ENCODE measurements around the gene TMEM108.

Gene TMEM108

GRCh38 chr3:133380481-133381225 is 342.5 kb downstream of the TMEM108 start:
- H3K4me3 ChIP-seq (ENCODE audit: low read length) = no peak overlapping the region
- no peaks in the 10 kb centered on the region for H3K36me3 ChIP-seq (ENCODE audit: insufficient read depth, low read depth, low read length)
- no peak overlapping the region for H3K9ac ChIP-seq (ENCODE audit: low read depth, low read length)
- H3K27me3 ChIP-seq (ENCODE audit: insufficient read depth, low read length) = no peaks in the 10 kb centered on the region
- H3K9me3 ChIP-seq (ENCODE audit: insufficient read depth, low read depth, low read length) = no peaks in the 10 kb centered on the region
- no peak overlapping the region for H3K27ac ChIP-seq (ENCODE audit: low read length)
- H3K4me1 ChIP-seq (ENCODE audit: insufficient read depth, low read length) = no peaks in the 10 kb centered on the region

GRCh38 chr3:133381346-133382109 is 343.3 kb downstream of the TMEM108 start:
- H3K27ac ChIP-seq (ENCODE audit: low read length) = no peak overlapping the region
- H3K4me1 ChIP-seq (ENCODE audit: insufficient read depth, low read length) = no peaks in the 10 kb centered on the region
- no peaks in the 10 kb centered on the region for H3K27me3 ChIP-seq (ENCODE audit: insufficient read depth, low read length)
- H3K9me3 ChIP-seq (ENCODE audit: insufficient read depth, low read depth, low read length) = no peaks in the 10 kb centered on the region
- H3K9ac ChIP-seq (ENCODE audit: low read depth, low read length) = no peak overlapping the region
- no peak overlapping the region for H3K4me3 ChIP-seq (ENCODE audit: low read length)
- no peaks in the 10 kb centered on the region for H3K36me3 ChIP-seq (ENCODE audit: insufficient read depth, low read depth, low read length)

- H3K27me3 ChIP-seq (ENCODE audit: insufficient read depth, low read length) = no peaks in the 10 kb centered on the region
- no peaks in the 10 kb centered on the region for H3K4me1 ChIP-seq (ENCODE audit: insufficient read depth, low read length)
- no peaks in the 10 kb centered on the region for H3K36me3 ChIP-seq (ENCODE audit: insufficient read depth, low read depth, low read length)
Observed at GRCh38 chr3:133383175-133383574, 345.0 kb downstream of the TMEM108 start.

GRCh38 chr3:133383741-133384140 is 345.6 kb downstream of the TMEM108 start:
- Histone ChIP-seq H3K4me1 (ENCODE audit: insufficient read depth, low read length) (no peaks in the 10 kb centered on the region), H3K9me3 (ENCODE audit: insufficient read depth, low read depth, low read length) (no peaks in the 10 kb centered on the region), H3K27me3 (ENCODE audit: insufficient read depth, low read length) (no peaks in the 10 kb centered on the region), H3K9ac (ENCODE audit: low read depth, low read length) (no peak overlapping the region), H3K4me3 (ENCODE audit: low read length) (no peak overlapping the region), H3K36me3 (ENCODE audit: insufficient read depth, low read depth, low read length) (no peaks in the 10 kb centered on the region), H3K27ac (ENCODE audit: low read length) (no peak overlapping the region)

More at GRCh38 chr3:133383175-133383574, 345.0 kb downstream of the TMEM108 start:
- no peak overlapping the region for H3K27ac ChIP-seq (ENCODE audit: low read length)
- no peaks in the 10 kb centered on the region for H3K9me3 ChIP-seq (ENCODE audit: insufficient read depth, low read depth, low read length)
- no peak overlapping the region for H3K9ac ChIP-seq (ENCODE audit: low read depth, low read length)
- no peak overlapping the region for H3K4me3 ChIP-seq (ENCODE audit: low read length)

DNA sequence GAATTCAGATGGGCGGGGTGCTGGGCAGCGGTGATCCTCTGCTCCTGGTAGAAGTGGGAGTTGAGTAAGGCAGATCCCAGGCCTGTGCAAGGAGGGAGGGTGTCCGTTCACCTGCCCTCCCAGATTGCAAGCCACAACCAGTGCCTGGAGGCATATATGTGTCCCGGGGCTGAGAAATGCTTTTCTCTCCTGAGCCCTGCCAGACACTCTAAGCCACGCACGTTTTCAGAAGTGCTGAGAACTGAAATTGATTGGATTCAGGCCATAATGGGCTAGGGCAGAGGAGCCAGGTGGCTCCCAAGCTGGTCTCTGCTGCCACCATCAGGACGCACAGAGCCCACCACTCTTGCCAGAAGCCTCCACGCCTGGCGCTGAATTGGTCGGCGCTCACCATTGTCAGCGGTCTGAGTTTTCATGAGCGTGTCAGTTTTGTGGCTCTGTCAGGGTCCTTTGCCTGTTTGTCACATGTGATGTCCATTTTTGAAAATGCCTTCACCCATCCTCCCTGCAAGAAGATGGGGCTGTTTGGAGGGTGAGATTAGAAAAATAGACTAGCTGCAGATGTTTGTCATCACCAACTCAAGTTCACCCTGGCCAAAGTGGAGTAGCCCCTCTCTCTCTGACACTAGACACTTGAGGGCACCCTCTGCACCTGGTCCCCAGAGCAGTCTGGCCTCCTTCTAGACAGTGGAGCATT is 346.3 kb downstream of the TMEM108 start:
- H3K27me3 ChIP-seq (ENCODE audit: insufficient read depth, low read length) = no peaks in the 10 kb centered on the region
- no peaks in the 10 kb centered on the region for H3K36me3 ChIP-seq (ENCODE audit: insufficient read depth, low read depth, low read length)
- no peak overlapping the region for H3K4me3 ChIP-seq (ENCODE audit: low read length)
- H3K27ac ChIP-seq (ENCODE audit: low read length) = no peak overlapping the region
- H3K9ac ChIP-seq (ENCODE audit: low read depth, low read length) = no peak overlapping the region
- no peaks in the 10 kb centered on the region for H3K4me1 ChIP-seq (ENCODE audit: insufficient read depth, low read length)
- H3K9me3 ChIP-seq (ENCODE audit: insufficient read depth, low read depth, low read length) = no peaks in the 10 kb centered on the region

DNA sequence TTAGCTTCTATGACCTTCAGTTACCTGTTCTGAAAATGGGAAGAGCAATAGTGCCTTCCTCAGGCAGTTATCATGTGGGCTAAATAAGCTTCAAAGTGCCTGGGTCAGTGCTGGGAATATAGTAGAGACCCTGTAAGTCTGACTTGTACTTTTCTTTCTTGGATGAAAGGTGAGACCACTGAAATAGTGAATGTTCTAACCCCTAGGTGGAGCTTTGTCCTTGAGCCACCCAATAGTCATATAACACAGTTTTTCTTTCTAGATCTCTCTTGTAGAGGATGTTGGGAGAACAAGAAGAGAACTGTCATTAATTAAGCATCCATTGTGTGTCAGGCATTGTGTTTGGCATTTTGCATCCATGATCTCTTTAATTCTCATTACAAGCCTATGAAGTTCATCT is 348.7 kb downstream of the TMEM108 start:
- Histone ChIP-seq H3K4me3 (ENCODE audit: low read length) (no peak overlapping the region), H3K9me3 (ENCODE audit: insufficient read depth, low read depth, low read length) (no peaks in the 10 kb centered on the region), H3K4me1 (ENCODE audit: insufficient read depth, low read length) (no peaks in the 10 kb centered on the region), H3K36me3 (ENCODE audit: insufficient read depth, low read depth, low read length) (no peaks in the 10 kb centered on the region), H3K27ac (ENCODE audit: low read length) (no peak overlapping the region), H3K27me3 (ENCODE audit: insufficient read depth, low read length) (no peaks in the 10 kb centered on the region), H3K9ac (ENCODE audit: low read depth, low read length) (no peak overlapping the region)

GRCh38 chr3:133387341-133387740 is 349.1 kb downstream of the TMEM108 start:
- H3K4me1 ChIP-seq (ENCODE audit: insufficient read depth, low read length) = no peaks in the 10 kb centered on the region
- no peaks in the 10 kb centered on the region for H3K36me3 ChIP-seq (ENCODE audit: insufficient read depth, low read depth, low read length)
- no peak overlapping the region for H3K27ac ChIP-seq (ENCODE audit: low read length)
- H3K27me3 ChIP-seq (ENCODE audit: insufficient read depth, low read length) = no peaks in the 10 kb centered on the region
- H3K9me3 ChIP-seq (ENCODE audit: insufficient read depth, low read depth, low read length) = no peaks in the 10 kb centered on the region
- H3K4me3 ChIP-seq (ENCODE audit: low read length) = no peak overlapping the region
- no peak overlapping the region for H3K9ac ChIP-seq (ENCODE audit: low read depth, low read length)

- H3K36me3 ChIP-seq (ENCODE audit: insufficient read depth, low read depth, low read length) = no peaks in the 10 kb centered on the region
- no peak overlapping the region for H3K4me3 ChIP-seq (ENCODE audit: low read length)
- H3K4me1 ChIP-seq (ENCODE audit: insufficient read depth, low read length) = no peaks in the 10 kb centered on the region
- no peak overlapping the region for H3K27ac ChIP-seq (ENCODE audit: low read length)
- H3K9me3 ChIP-seq (ENCODE audit: insufficient read depth, low read depth, low read length) = no peaks in the 10 kb centered on the region
- no peaks in the 10 kb centered on the region for H3K27me3 ChIP-seq (ENCODE audit: insufficient read depth, low read length)
- H3K9ac ChIP-seq (ENCODE audit: low read depth, low read length) = no peak overlapping the region
Observed at GRCh38 chr3:133388696-133389395, 350.7 kb downstream of the TMEM108 start.

DNA sequence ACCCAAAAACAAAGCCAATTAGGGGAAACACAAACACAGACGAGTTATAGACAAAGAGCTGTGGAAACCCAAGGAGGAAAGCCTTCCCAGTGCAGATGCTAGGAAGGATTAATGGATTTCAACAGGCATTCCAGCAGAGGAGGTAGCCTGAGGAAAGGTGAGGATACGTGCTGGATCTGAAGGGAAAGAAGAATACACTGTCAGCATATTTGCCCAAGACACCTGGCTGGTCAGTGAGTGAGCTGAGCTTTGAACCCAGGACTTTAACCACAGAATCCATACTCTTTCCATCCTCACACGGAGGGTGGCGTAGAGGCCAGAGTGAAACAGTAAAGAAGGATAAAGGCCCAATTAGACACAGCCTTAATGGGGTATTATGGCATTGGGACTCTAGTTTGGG is 352.5 kb downstream of the TMEM108 start:
- no peaks in the 10 kb centered on the region for H3K36me3 ChIP-seq (ENCODE audit: insufficient read depth, low read depth, low read length)
- no peaks in the 10 kb centered on the region for H3K27me3 ChIP-seq (ENCODE audit: insufficient read depth, low read length)
- H3K4me1 ChIP-seq (ENCODE audit: insufficient read depth, low read length) = no peaks in the 10 kb centered on the region
- no peak overlapping the region for H3K27ac ChIP-seq (ENCODE audit: low read length)
- H3K9ac ChIP-seq (ENCODE audit: low read depth, low read length) = no peak overlapping the region
- no peaks in the 10 kb centered on the region for H3K9me3 ChIP-seq (ENCODE audit: insufficient read depth, low read depth, low read length)
- no peak overlapping the region for H3K4me3 ChIP-seq (ENCODE audit: low read length)

DNA sequence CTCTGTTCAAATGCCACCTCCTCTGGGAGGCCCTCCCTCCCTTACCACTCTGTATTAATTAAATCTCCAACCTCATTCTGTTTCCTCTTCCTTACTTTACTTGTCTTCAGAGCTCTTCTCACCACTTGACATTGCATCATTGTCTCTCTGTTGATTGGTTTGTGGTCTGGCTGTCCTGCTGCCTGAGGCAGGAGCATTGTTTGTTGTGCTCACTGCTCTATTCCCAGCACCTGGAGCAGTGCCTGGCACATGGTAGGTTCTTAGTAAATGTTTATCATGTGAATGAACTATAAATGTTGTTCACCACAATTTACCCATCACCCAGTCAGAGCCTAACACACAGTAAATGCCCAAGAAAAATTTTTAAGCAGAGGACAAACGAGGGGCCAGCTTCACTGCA is 355.0 kb downstream of the TMEM108 start:
- Histone ChIP-seq H3K27me3 (ENCODE audit: insufficient read depth, low read length) (no peaks in the 10 kb centered on the region), H3K9ac (ENCODE audit: low read depth, low read length) (no peak overlapping the region), H3K4me3 (ENCODE audit: low read length) (no peak overlapping the region), H3K4me1 (ENCODE audit: insufficient read depth, low read length) (no peaks in the 10 kb centered on the region), H3K27ac (ENCODE audit: low read length) (no peak overlapping the region), H3K9me3 (ENCODE audit: insufficient read depth, low read depth, low read length) (no peaks in the 10 kb centered on the region), H3K36me3 (ENCODE audit: insufficient read depth, low read depth, low read length) (no peaks in the 10 kb centered on the region)

GRCh38 chr3:133393691-133394474 is 355.7 kb downstream of the TMEM108 start:
- Histone ChIP-seq H3K36me3 (ENCODE audit: insufficient read depth, low read depth, low read length) (no peaks in the 10 kb centered on the region), H3K9ac (ENCODE audit: low read depth, low read length) (no peak overlapping the region), H3K27ac (ENCODE audit: low read length) (no peak overlapping the region), H3K27me3 (ENCODE audit: insufficient read depth, low read length) (no peaks in the 10 kb centered on the region), H3K9me3 (ENCODE audit: insufficient read depth, low read depth, low read length) (no peaks in the 10 kb centered on the region), H3K4me1 (ENCODE audit: insufficient read depth, low read length) (no peaks in the 10 kb centered on the region), H3K4me3 (ENCODE audit: low read length) (no peak overlapping the region)

Data from iPS-20b (cell line).